SU-DHL-6 (cell line): Measurements from ENCODE around the gene GSDMA.

Experiments
- EZH2phosphoT487 ChIP-seq: fragments of 200-600 bp; sonication (generic), shearing (Covaris generic); conservative IDR thresholded peaks from 2 replicates; pipeline ENCODE4 v1.6.1; 2018; ENCODE audit warnings: mild to moderate bottlenecking, antibody characterized with exemption, low read length, moderate library complexity, mixed read lengths
- TF ChIP-seq, protein P1 (sequence below): fragments of 200-600 bp; sonication (generic); IDR thresholded peaks from one replicate; pipeline ENCODE4 v1.5.1; 2017; ENCODE audit warnings: antibody characterized with exemption, mild to moderate bottlenecking, low read length, moderate library complexity; ENCODE audit not compliant: insufficient read depth, poor library complexity, severe bottlenecking

DNA sequence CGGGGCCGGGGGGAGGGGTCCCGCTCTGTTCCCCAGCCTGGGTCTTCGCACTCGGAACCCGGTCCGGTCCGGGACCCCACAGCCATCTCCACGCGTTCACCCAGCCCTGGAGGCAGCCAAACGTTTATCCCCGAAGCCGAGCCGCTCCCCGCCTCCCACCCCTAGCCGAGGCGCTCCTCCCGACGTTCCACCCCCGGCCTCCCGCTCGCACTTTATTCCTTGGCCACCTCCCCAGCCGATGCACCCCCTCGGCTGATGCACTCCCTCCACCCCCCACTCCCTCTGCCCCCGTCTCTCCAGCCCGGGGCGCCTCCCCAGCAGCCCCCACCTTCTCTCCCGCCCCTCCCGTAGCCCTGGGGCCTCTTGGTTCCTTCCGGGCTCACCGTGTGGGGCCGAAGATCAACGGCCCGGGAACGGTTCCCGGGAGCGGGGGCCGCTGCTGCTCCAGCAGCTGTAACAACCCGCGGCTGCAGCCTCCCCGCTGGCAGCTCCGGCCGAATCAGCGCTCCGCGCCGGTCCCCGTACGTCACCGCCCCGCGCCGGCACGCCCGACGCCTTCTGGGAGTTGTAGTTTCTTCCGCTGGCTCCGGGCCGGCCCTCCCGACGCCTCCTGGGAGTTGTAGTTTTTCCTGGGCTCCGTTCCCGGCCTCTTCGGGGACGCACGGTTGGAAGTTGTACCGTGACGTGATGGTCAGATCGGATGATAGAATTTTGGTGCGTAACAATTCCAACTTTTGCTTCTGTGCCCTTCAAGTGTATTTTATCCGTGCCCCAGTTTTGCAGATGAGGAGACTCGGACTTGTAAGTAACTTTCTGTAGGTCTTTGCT lies 35.5 kb upstream of the GSDMA start, which contains the start of the genes LRRC3C and ORMDL3:
- TF ChIP-seq, protein P1, sequence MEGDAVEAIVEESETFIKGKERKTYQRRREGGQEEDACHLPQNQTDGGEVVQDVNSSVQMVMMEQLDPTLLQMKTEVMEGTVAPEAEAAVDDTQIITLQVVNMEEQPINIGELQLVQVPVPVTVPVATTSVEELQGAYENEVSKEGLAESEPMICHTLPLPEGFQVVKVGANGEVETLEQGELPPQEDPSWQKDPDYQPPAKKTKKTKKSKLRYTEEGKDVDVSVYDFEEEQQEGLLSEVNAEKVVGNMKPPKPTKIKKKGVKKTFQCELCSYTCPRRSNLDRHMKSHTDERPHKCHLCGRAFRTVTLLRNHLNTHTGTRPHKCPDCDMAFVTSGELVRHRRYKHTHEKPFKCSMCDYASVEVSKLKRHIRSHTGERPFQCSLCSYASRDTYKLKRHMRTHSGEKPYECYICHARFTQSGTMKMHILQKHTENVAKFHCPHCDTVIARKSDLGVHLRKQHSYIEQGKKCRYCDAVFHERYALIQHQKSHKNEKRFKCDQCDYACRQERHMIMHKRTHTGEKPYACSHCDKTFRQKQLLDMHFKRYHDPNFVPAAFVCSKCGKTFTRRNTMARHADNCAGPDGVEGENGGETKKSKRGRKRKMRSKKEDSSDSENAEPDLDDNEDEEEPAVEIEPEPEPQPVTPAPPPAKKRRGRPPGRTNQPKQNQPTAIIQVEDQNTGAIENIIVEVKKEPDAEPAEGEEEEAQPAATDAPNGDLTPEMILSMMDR, result no peak
- TF ChIP-seq EZH2phosphoT487, result no peak
